Measurements from ENCODE around the gene RERE. TPM values are rescaled to one million over a fixed set of nuclear protein-coding genes. Genes with fewer than 3 reads are reported as not detected.

Gene RERE
- total and polyA plus RNA-seq, 11 donors: 53.5 to 236 (median 121) TPM

- peaks cover 4 to 77% (median 54%) of the 10 kb centered on the region in 12 donors for H3K4me1 ChIP-seq
- WGBS, 4 donors: 73 to 75% (median 74%) methylated on average over 5 of the region's 5 CpGs
- H3K27ac ChIP-seq: peak overlapping the region in 9 of 12 donors; percentile 16 to 89 (median 80)
- intact Hi-C loops (cut with DNase I): loop anchor here in 2 of 10 donors (5.0 to 10.0 kb wide), 2 partner anchors 46 to 63 kb away; no protein-coding TSS in a partner anchor
- ATAC-seq: no peak
- H3K4me3 ChIP-seq: no peak overlapping the region
- no peaks in the 10 kb centered on the region for H3K27me3 ChIP-seq
- H3K9me3 ChIP-seq: no peaks in the 10 kb centered on the region
- peaks cover 0 to 12% (median 0%) of the 10 kb centered on the region in 9 donors for H3K36me3 ChIP-seq
- DNase-seq: no peak
- TF ChIP-seq CTCF (IDR thresholded peaks at IDR 0.05): no peak
- TF ChIP-seq POLR2A (IDR thresholded peaks at IDR 0.05): no peak
Observed at GRCh38 chr1:8461351-8462110, 355.9 kb downstream of the RERE start.

- ATAC-seq: no peak
- intact Hi-C loops (cut with DNase I): loop anchor here in 2 of 10 donors (5.0 to 10.0 kb wide), 2 partner anchors 47 to 64 kb away; no protein-coding TSS in a partner anchor
- no peak overlapping the region for H3K4me3 ChIP-seq
- H3K9me3 ChIP-seq: no peaks in the 10 kb centered on the region
- 85 to 87% (median 87%) methylated on average over 5 of the region's 5 CpGs for WGBS, 4 donors
- H3K4me1 ChIP-seq: peaks cover 4 to 84% (median 61%) of the 10 kb centered on the region in 12 donors
- H3K27ac ChIP-seq: peak overlapping the region in 2 of 12 donors; percentile 28 to 89
- TF ChIP-seq CTCF (IDR thresholded peaks at IDR 0.05) (no peak), POLR2A (IDR thresholded peaks at IDR 0.05) (no peak)
- H3K36me3 ChIP-seq: peaks cover 0 to 10% (median 0%) of the 10 kb centered on the region in 9 donors
- no peaks in the 10 kb centered on the region for H3K27me3 ChIP-seq
- no peak for DNase-seq
Observed at GRCh38 chr1:8460784-8461183, 356.7 kb downstream of the RERE start.

DNA sequence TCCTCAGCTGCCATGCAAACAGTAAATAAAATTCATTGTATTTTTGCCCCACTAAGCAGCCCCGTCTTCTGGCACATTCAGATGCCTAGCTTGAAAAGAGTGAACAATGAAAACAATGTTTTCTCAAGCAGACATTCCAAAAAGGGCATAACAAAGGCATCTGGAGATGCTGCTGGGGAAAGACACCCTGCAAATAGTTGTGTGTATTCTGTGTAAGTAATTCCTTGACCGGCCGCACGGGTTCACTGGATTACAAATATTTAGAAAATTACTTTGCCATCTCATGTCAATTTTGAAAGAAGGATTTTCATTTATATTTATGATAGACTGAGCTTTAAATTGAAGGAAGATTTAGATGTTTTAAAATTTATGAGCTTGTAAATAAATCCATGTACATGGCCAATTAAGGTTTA lies 357.3 kb downstream of the RERE start:
- H3K27me3 ChIP-seq: no peaks in the 10 kb centered on the region
- ATAC-seq (no peak), DNase-seq (no peak)
- intact Hi-C loops (cut with DNase I): loop anchor here in 2 of 10 donors (5.0 to 10.0 kb wide), 2 partner anchors 47 to 65 kb away; no protein-coding TSS in a partner anchor
- 86 to 94% (median 91%) methylated on average over 4 of the region's 4 CpGs for WGBS, 4 donors
- TF ChIP-seq POLR2A (IDR thresholded peaks at IDR 0.05): no peak
- TF ChIP-seq CTCF (IDR thresholded peaks at IDR 0.05): no peak
- no peaks in the 10 kb centered on the region for H3K9me3 ChIP-seq
- no peak overlapping the region for H3K4me3 ChIP-seq
- peaks cover 4 to 85% (median 65%) of the 10 kb centered on the region in 12 donors for H3K4me1 ChIP-seq
- H3K27ac ChIP-seq: no peak overlapping the region
- peaks cover 0 to 4% (median 0%) of the 10 kb centered on the region in 9 donors for H3K36me3 ChIP-seq

DNA sequence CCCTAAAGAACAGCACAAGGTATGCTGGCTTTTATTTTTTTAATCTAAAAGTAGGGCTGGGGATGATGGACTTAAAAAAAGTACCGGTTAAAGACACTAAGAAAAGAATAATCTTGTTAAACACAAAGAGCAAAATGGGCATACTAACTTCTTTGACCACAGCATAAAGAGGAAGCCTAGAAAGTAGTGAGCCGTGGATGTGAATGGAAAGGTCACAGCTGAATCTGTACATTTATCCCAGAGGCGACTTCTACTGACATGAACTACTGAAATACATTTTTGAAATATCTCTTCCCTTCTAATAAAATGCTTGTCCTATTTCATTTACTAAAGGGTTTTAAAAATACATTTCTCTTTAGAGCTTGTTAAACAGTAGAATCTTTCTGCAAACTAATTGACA lies 358.8 kb downstream of the RERE start:
- WGBS, 4 donors: 90 to 93% (median 93%) methylated on average over 3 of the region's 3 CpGs

More for the DNA sequence above, 358.8 kb downstream of the RERE start:
- Histone ChIP-seq H3K27ac (no peak overlapping the region), H3K36me3 (no peaks in the 10 kb centered on the region), H3K4me1 (peaks cover 4 to 71% (median 52%) of the 10 kb centered on the region in 12 donors), H3K9me3 (no peaks in the 10 kb centered on the region), H3K27me3 (no peaks in the 10 kb centered on the region), H3K4me3 (no peak overlapping the region)
- TF ChIP-seq POLR2A (IDR thresholded peaks at IDR 0.05) (no peak), CTCF (IDR thresholded peaks at IDR 0.05) (no peak)
- DNase-seq: no peak
- intact Hi-C loops (cut with DNase I): loop anchor here in 1 of 10 donors (5.0 kb wide), 1 partner anchor 64 kb away; no protein-coding TSS in a partner anchor
- no peak for ATAC-seq

Measured in heart left ventricle (tissue), 16 donors.